Stimulated activated CD4-positive, alpha-beta T cell treated with anti-CD3 and anti-CD28 coated beads, Interleukin-12 subunit alpha, Interleukin-12 subunit beta, amount 100 ng/mL, for 48 hours (primary cell): ENCODE measurements around the gene CMTM5.
"Not testable (repeated sequence)": the region's sequence is repeated elsewhere in the genome, so short reads cannot be mapped to it uniquely, and the experiment has no call there.

Experiments used
- DNase-seq, 3 donors: peaks; one replicate each; pipeline ENCODE4 v3.0.0-alpha.2; 2020; ENCODE audit warnings: low read depth in 2 of 3, low spot score in 1 of 3

The CMTM5 gene

GRCh38 chr14:23411563-23412525, 35.0 kb downstream of the CMTM5 start:
- no peak for DNase-seq

DNA sequence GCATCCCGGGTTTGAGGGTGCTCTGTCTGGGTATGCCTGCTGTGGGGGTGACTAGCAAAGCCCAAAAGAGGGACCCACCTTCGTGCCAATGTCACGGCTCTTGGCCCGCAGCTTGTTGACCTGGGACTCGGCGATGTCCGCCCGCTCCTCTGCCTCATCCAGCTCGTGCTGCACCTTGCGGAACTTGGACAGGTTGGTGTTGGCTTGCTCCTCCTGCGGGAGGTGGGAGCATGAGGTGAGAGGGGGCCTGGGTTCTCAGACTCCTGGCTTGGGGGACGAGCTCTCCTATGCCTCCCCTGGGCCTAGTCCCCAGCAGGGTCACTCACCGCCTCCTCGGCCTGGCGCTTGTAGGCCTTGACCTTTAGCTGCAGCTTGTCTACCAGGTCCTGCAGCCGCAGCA, 36.8 kb downstream of the CMTM5 start:
- no peak for DNase-seq

DNA sequence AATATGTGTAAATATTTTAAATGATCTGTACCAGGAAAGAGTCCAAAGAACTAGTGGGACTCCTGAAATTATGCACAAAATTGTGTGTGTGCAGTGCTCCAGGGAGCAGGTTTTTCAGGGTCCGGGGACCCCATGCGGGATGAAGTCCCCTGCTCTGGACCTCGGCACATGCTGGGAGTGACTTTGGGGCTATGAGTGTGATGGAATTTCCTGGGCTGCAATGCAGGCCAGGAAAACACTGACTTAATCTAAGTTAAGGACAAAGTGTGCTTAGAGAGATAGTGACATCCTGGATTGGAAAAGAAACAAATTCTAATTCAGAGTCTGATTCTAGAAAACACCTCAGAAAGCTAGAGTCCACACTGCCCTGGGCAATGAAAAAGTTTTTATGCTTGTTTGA, 37.4 kb downstream of the CMTM5 start:
- DNase-seq: no peak

- no peak for DNase-seq
Measured at GRCh38 chr14:23414906-23415820, 38.3 kb downstream of the CMTM5 start.

DNA sequence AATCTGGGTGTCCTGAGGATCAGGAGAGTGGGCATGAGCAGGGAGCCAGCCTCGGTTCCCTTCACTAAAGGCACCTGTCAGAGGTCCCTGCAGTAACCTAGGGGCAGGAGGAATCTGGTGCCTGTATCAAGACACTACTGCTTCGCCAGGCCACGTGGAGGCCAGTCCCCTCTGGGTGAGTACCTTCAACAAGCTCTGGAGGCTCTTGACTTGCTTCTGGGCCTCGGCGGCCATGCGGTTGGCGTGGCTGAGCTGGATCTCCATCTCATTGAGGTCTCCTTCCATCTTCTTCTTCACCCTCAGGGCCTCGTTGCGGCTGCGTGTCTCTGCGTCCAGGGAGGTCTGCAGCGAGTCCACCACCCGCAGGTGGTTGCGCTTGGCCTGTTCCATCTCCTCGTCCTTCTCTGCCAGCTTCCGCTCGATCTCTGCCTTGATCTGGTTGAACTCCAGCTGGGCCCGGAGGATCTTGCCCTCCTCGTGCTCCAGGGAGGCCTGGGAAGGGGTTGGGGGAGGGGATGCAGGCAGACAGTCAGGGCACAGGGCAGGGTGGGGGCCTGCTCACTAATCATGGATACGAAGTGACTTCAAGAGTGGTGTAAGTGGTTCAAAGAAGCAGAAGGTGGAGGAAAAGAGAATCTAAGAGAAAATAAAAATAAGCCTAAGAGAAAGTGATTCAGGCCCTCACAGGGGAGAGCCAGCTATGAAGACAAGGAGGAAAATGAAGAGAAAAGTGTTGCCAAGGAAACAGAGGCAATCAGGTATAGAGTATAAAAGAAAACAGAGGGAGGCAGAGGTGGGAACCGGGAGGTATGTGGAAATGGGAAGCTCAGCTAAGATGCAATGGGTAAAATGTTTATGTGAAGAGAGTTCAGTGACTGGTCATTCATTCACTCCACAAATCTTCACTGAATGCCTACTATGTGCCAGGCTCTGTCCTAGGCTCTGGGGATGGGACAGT, 39.3 kb downstream of the CMTM5 start:
- no peak for DNase-seq

- no peak for DNase-seq
Measured at GRCh38 chr14:23416801-23417200, 40.0 kb downstream of the CMTM5 start.

DNA sequence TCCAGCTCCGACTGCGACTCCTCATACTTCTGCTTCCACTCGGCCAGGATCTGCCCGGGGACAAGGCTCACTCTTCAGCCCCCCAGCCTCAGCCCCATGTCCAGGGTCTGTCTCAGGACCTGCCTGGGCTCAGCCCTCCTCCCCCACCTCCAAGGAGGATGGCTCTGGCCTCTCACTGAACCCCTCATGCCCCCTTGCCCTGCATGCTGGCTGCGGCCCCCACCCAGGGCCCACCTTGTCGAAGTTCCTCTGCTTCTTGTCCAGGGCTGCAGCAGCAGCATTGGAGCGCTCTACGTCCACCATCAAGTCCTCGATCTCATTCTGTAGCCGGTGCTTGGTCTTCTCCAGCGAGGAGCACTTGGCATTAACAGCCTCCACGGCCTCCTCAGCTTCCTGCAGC, 40.4 kb downstream of the CMTM5 start:
- DNase-seq: not testable (repeated sequence)

DNA sequence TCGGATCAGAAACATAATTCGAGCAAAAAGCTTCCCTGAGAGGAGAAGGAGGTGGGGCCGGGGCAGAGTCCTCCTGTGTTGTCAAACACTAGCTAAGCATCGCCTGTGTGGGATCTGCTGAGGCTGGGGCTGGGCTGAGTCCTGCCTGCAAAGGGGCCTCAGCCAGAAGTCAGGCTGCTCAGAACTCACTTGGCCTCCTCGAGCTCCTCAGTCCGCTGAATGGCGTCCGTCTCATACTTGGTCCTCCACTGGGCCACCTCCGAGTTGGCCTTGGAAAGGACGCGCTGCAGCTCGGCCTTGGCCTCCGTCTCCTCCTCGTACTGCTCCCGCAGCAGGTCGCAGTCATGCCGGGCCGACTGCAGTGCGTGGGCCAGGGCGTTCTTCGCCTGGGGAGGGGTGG, 41.2 kb downstream of the CMTM5 start:
- no peak for DNase-seq

- DNase-seq: not testable (repeated sequence)
Measured at GRCh38 chr14:23419646-23420045, 42.8 kb downstream of the CMTM5 start.

- no peak for DNase-seq
Measured at GRCh38 chr14:23421594-23421993, 44.7 kb downstream of the CMTM5 start.

GRCh38 chr14:23423657-23424056, 46.8 kb downstream of the CMTM5 start:
- no peak for DNase-seq

- DNase-seq: no peak
Measured at GRCh38 chr14:23425169-23425568, 48.3 kb downstream of the CMTM5 start.

DNA sequence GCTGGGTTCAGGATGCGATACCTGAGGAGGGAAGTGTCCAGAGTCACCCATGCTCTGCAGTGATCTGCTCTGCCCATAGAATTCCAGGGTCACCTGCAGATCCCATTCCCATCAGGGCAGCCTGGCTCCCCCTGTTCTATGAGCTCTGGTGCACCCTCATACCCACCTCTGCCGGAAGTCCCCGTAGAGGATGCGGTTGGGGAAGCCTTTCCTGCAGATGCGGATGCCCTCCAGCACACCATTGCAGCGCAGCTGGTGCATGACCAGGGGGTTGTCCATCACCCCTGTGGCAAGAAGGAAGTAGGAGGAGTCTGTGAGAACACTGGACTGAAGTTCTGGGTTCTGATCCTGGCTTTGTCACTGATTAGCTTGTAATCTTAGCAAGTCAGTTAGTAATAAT, 49.0 kb downstream of the CMTM5 start:
- not testable (repeated sequence) for DNase-seq

DNA sequence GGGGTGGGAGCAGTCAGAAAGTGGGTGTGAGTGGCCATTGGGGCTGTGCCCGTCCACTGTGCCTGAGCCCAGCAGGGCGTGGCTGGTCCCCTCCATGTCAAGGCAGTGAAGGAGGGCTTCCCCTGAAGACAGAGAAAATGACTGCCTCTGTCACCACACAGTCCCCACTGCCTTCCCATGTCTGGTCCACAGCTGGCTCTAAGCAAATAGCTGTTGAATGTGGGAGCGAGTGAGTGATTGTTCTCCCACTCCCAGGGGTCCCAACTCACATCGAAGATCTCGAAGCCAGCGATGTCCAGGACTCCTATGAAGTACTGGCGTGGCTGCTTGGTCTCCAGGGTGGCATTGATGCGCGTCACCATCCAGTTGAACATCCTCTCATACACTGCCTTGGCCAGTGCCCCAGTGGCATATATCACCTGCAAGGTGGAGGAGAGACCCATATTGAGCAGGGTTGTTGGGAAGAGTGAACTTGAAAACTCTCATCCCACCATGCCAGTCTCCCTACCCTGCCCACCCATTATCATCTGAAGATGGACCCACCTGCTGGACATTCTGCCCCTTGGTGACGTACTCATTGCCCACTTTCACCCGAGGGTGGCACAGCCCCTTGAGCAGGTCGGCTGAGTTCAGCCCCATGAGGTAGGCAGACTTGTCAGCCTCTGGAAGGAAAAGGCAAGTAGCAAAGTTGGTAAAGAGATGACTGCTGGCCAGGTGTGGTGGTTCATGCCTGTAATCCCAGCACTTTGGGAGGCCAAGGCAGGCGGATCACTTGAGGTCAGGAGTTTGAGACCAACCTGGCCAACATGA, 52.0 kb downstream of the CMTM5 start:
- DNase-seq: no peak
